Subcutaneous abdominal adipose tissue (tissue), 5 donors: ENCODE measurements around the gene INHA.

ENCODE experiments used
- H3K27ac ChIP-seq: one replicate; pipeline ENCODE4 v1.7.0; 2013; ENCODE audit warnings: low read depth, mild to moderate bottlenecking, inconsistent platforms, low read length, moderate library complexity
- H3K27me3 ChIP-seq, 5 donors: one replicate each; pipeline ENCODE4 v1.7.0; 2013; ENCODE audit warnings: low read length in 5 of 5, inconsistent platforms in 1 of 5; ENCODE audit not compliant: control insufficient read depth in 5 of 5, insufficient read depth in 4 of 5
- H3K36me3 ChIP-seq, 5 donors: one replicate each; pipeline ENCODE4 v1.7.0; 2013; ENCODE audit warnings: low read length in 5 of 5; ENCODE audit not compliant: control insufficient read depth in 5 of 5, insufficient read depth in 5 of 5
- H3K4me1 ChIP-seq, 5 donors: one replicate each; pipeline ENCODE4 v1.7.0; 2013; ENCODE audit warnings: low read length in 5 of 5, mild to moderate bottlenecking in 3 of 5, moderate library complexity in 1 of 5; ENCODE audit not compliant: control insufficient read depth in 5 of 5, insufficient read depth in 5 of 5
- H3K4me3 ChIP-seq, 5 donors: one replicate each; pipeline ENCODE4 v1.7.0; 2013; ENCODE audit warnings: low read length in 5 of 5, low read depth in 1 of 5
- H3K9ac ChIP-seq, 5 donors: one replicate each; pipeline ENCODE4 v1.7.0; 2013; ENCODE audit warnings: low read length in 5 of 5, mild to moderate bottlenecking in 4 of 5, moderate library complexity in 3 of 5
- H3K9me3 ChIP-seq, 5 donors: one replicate each; pipeline ENCODE4 v1.7.0; 2013; ENCODE audit warnings: low read length in 5 of 5; ENCODE audit not compliant: control insufficient read depth in 5 of 5
- donor health status: healthy.
- donor health status: healthy.
- donor health status: healthy.
- donor health status: healthy.
- donor health status: healthy.

The INHA gene

GRCh38 chr2:219592736-219593135 lies 20.6 kb downstream of the INHA start:
- Histone ChIP-seq H3K9ac (no peak overlapping the region), H3K27ac (no peak overlapping the region)

GRCh38 chr2:219593154-219593553 lies 21.0 kb downstream of the INHA start:
- peaks cover 3 to 22% (median 14%) of the 10 kb centered on the region in 5 donors for H3K4me1 ChIP-seq
- no peaks in the 10 kb centered on the region for H3K9me3 ChIP-seq
- H3K27me3 ChIP-seq, result peaks cover 0 to 6% (median 0%) of the 10 kb centered on the region in 5 donors
- H3K9ac ChIP-seq, result no peak overlapping the region
- no peak overlapping the region for H3K4me3 ChIP-seq
- H3K27ac ChIP-seq, result no peak overlapping the region
- H3K36me3 ChIP-seq, result no peaks in the 10 kb centered on the region

More at GRCh38 chr2:219592736-219593135, 20.6 kb downstream of the INHA start:
- Histone ChIP-seq H3K4me3 (no peak overlapping the region), H3K4me1 (peaks cover 3 to 21% (median 11%) of the 10 kb centered on the region in 5 donors), H3K27me3 (peaks cover 0 to 6% (median 0%) of the 10 kb centered on the region in 5 donors), H3K9me3 (no peaks in the 10 kb centered on the region), H3K36me3 (no peaks in the 10 kb centered on the region)

- Histone ChIP-seq H3K27ac (no peak overlapping the region), H3K9me3 (no peaks in the 10 kb centered on the region), H3K9ac (no peak overlapping the region), H3K4me3 (no peak overlapping the region), H3K4me1 (peaks cover 3 to 32% (median 21%) of the 10 kb centered on the region in 5 donors), H3K27me3 (peaks cover 0 to 6% (median 0%) of the 10 kb centered on the region in 5 donors), H3K36me3 (no peaks in the 10 kb centered on the region)
These were observed 23.1 kb downstream of the INHA start for GRCh38 chr2:219595256-219595655.

- Histone ChIP-seq H3K9ac (peak overlapping the region; percentile 63 to 86 (median 73)), H3K4me3 (peak overlapping the region; percentile 85 to 99 (median 96)), H3K27me3 (no peaks in the 10 kb centered on the region), H3K9me3 (no peaks in the 10 kb centered on the region), H3K4me1 (peaks cover 3 to 32% (median 21%) of the 10 kb centered on the region in 5 donors), H3K36me3 (peaks cover 0 to 12% (median 10%) of the 10 kb centered on the region in 5 donors), H3K27ac (peak overlapping the region; percentile 88)
These were observed 24.9 kb downstream of the INHA start for GRCh38 chr2:219596954-219597551.

GRCh38 chr2:219597552-219598307 lies 25.6 kb downstream of the INHA start, which contains the start of gene STK11IP:
TSS of gene STK11IP (plus strand) at chr2:219597857. CDS start at chr2:219598120, 263 bp downstream.
- Histone ChIP-seq H3K27ac (peak within 1 kb of the TSS; percentile 88), H3K9ac (peak within 1 kb of the TSS; percentile 73 to 86 (median 78)), H3K9me3 (no peaks in the 10 kb centered on the region), H3K36me3 (peaks cover 0 to 19% (median 17%) of the 10 kb centered on the region in 5 donors), H3K27me3 (no peaks in the 10 kb centered on the region), H3K4me1 (peaks cover 3 to 32% (median 21%) of the 10 kb centered on the region in 5 donors), H3K4me3 (peak within 1 kb of the TSS; percentile 85 to 99 (median 99))

- Histone ChIP-seq H3K27ac (peak overlapping the region; percentile 88), H3K9ac (peak overlapping the region; percentile 48 to 86 (median 78)), H3K27me3 (no peaks in the 10 kb centered on the region), H3K4me3 (peak overlapping the region; percentile 85 to 99 (median 99)), H3K9me3 (no peaks in the 10 kb centered on the region), H3K4me1 (peaks cover 3 to 32% (median 21%) of the 10 kb centered on the region in 5 donors), H3K36me3 (peaks cover 0 to 22% (median 18%) of the 10 kb centered on the region in 5 donors)
These were observed 26.4 kb downstream of the INHA start for GRCh38 chr2:219598308-219599078.

- peaks cover 0 to 14% (median 11%) of the 10 kb centered on the region in 5 donors for H3K4me1 ChIP-seq
- H3K4me3 ChIP-seq, result no peak overlapping the region
- no peak overlapping the region for H3K9ac ChIP-seq
- peaks cover 0 to 62% (median 52%) of the 10 kb centered on the region in 5 donors for H3K36me3 ChIP-seq
- no peaks in the 10 kb centered on the region for H3K27me3 ChIP-seq
- no peaks in the 10 kb centered on the region for H3K9me3 ChIP-seq
- H3K27ac ChIP-seq, result no peak overlapping the region
These were observed 31.7 kb downstream of the INHA start for GRCh38 chr2:219603771-219604170.

GRCh38 chr2:219605607-219605954 lies 33.5 kb downstream of the INHA start:
- Histone ChIP-seq H3K4me3 (no peak overlapping the region), H3K27me3 (no peaks in the 10 kb centered on the region), H3K4me1 (peaks cover 0 to 14% (median 9%) of the 10 kb centered on the region in 5 donors), H3K36me3 (peaks cover 0 to 74% (median 65%) of the 10 kb centered on the region in 5 donors), H3K27ac (no peak overlapping the region), H3K9me3 (no peaks in the 10 kb centered on the region), H3K9ac (no peak overlapping the region)

GRCh38 chr2:219607931-219608330 lies 35.8 kb downstream of the INHA start:
- H3K27me3 ChIP-seq, result no peaks in the 10 kb centered on the region
- H3K27ac ChIP-seq, result no peak overlapping the region
- H3K4me1 ChIP-seq, result peaks cover 0 to 14% (median 9%) of the 10 kb centered on the region in 5 donors
- H3K9ac ChIP-seq, result no peak overlapping the region
- H3K9me3 ChIP-seq, result no peaks in the 10 kb centered on the region
- no peak overlapping the region for H3K4me3 ChIP-seq
- H3K36me3 ChIP-seq, result peaks cover 0 to 75% (median 68%) of the 10 kb centered on the region in 5 donors
